Right forelimb (tissue), 1 donor: ENCODE results near the gene CEP72.
"Not testable (repeated sequence)": the region's sequence is repeated elsewhere in the genome, so short reads cannot be mapped to it uniquely, and the experiment has no call there.

Experiments
- DNase-seq: peaks from one replicate; pipeline ENCODE4 v3.0.0-alpha.2; 2018

CEP72 gene

GRCh38 chr5:601771-602465, 10.2 kb upstream of the CEP72 start:
- peak; percentile 24 for DNase-seq

DNA sequence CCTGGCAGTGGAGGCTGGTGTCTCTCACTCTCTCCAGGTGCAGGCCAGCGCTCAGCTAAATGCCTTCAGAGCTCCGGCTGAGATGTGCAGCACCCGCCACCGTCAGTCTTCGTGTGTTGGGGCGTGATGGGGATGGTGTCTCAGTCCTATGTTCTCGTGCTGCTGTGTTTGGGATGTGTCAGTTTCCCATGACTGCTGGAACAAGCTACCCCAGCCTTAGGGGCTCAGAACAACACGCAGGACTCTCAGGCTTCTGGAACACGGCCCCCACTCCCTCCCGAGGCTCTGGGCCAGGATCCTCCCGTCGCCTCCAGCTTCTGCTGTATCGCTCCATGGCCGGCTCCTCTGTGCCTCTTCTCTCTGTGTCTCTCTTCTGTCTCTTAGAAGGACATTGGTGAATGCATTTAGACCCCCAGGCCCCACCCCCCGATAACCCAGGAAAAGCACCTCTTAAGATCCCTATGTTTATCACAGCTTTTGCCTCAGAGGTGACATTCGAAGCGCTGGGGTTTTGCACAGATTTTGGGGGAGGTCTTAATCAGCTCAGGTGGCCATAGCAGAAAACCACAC, 9.6 kb upstream of the CEP72 start:
- DNase-seq = peak; percentile 18

DNA sequence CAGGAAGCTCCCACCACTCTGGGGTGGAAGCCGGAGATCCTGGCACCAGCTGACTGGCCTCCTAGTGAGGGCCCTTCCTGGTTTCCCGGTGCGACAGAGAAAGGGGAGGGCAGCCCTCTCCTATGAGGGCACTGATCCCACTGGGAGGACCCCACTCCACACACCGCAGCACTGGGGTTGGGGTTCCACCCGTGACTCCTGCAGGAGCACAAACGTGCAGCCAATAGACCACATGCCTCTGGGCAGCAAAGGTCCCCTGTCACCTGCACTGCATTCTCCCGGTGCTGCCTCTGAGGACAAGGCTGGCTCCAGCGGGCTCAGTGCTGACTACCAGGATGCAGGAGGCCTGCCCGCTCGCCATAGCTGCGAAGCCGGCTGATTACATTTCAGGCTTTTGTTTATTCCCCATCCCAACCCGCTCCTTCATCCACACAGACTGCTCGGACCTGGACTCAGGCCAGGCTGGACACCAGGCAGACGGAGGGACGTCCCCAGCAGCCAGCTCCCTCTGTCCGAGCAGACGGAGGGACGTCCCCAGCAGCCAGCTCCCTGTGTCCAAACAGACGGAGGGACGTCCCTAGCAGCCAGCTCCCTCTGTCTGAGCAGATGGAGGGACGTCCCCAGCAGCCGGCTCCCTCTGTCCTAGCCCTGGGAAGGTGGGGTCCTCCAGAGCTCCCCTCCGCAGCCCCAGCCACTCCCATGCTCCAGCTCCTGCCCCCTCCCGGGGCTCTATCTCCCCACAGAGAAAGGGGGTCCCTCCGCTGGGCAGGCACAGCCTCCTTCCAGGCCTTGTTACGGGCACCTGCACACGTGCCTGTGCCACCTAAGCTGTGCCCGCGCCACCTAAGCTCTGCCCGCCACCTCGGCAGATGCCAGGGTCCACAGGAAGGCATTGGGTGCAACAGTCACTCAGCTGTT, 8.8 kb upstream of the CEP72 start:
- peak; percentile 32 for DNase-seq

GRCh38 chr5:604391-604831, 7.7 kb upstream of the CEP72 start:
- DNase-seq = peak; percentile 18

- DNase-seq = not testable (repeated sequence)
Observed at GRCh38 chr5:605090-605489, 7.0 kb upstream of the CEP72 start.

DNA sequence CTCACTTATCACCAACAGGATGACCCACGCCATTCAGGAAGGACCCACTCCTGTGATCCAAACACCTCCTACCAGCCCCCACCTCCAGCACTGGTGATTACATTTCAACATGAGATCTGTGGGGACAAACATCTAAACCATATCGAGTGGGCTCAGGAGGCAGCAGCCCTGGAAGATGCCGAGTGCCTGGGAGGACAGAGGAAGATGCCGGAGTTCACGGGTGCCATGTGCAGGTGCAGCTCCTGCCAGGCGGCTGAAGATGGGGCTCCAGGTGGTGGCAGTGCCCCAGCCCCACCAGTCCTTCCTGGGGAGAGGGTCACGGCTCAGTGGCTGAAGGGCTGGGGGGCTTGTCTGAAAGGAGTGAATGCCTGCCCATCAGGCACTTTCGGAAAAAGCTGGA, 6.1 kb upstream of the CEP72 start:
- DNase-seq = peak; percentile 25

- DNase-seq = peak; percentile 37
Observed at GRCh38 chr5:606526-607399, 5.4 kb upstream of the CEP72 start.

DNA sequence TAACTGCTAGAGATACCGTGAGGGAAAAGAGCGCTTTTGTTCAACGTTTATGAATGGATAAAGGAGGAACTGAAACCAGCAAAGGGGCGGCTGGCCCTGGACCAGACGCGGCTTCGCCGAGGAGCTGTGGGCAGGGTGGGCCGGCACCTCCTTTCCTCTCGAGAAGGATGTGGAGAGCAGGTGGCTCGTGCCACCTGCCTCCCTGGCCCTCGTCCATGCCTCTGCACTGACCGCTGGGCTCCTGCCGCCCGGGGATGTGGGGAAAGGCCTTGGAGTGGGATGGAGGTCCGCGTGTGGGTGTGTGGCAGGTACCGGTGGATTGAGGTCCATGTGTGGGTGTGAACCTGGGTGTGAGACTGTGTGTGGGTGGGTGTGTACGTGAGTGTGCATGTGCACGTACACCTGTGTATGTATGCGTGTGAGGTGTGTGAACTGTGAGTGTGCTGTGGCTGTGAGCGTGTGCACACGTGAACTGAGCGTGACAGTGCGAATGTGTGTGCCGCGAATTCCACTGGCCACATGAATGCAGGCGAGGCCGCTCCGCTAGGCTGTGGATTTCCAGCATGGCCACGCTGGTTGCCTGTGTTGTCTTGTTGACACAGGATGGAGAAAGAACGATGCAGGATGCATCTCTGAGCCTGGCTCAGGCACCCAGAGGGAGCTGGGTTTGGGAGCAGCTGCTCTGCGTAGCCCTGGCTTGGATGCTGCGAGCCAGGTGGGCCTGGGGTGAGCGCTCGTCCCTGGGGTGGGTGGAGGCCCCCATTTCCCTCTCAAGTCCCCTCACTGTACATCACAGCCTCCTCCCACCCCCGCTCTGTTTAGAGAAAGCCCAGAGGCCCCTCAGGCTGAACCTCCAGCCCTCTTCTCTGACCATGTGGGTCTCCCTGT, 4.4 kb upstream of the CEP72 start:
- DNase-seq = peak; percentile 6

DNA sequence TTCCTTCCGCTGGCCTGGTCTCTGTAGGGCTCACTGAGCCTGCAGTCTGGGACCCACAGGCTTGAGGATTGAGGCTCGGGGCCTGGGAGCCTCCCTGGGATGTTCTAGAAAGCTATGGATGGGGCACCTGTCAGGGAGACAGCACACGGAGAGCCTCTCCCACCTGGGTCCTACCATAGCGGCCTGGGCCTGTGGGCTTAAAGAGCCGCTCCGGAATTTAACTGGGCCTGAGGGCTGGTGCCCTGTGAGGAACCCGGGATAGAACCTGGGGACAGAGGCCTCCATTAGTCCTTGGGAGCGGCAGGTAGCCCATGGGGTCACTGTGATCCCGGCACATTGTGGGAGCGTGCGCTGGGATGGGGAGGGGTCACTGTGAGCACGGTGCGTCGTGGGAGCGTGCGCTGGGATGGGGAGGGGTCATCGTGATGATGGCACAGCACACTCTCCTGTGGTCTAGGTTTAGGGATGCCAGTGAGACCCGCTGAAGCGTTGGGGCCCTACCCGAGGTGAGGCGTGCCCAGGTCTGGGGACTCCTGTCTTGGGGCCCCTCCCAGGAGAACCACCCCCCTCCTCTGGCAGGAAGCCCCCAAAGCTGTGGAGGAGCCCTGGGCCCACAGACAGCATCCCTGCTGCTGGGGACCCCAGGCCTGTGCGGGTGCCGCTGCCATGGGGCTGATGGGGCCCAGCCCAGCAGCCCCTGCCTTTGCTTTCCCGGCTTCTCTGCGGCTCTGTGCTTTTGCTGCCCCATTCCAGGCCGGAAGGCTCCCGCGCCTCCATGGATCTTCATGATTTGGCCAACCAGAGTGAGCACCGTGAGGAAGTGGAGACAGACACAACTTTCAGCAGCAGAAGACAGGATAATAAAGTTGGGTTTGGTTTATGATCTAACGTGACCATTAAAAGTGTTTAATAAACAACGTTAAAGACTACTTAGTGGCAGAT, 3.4 kb upstream of the CEP72 start:
- DNase-seq = peak; percentile 32

- peak; percentile 24 for DNase-seq
Observed at GRCh38 chr5:609506-609905, 2.6 kb upstream of the CEP72 start.

DNA sequence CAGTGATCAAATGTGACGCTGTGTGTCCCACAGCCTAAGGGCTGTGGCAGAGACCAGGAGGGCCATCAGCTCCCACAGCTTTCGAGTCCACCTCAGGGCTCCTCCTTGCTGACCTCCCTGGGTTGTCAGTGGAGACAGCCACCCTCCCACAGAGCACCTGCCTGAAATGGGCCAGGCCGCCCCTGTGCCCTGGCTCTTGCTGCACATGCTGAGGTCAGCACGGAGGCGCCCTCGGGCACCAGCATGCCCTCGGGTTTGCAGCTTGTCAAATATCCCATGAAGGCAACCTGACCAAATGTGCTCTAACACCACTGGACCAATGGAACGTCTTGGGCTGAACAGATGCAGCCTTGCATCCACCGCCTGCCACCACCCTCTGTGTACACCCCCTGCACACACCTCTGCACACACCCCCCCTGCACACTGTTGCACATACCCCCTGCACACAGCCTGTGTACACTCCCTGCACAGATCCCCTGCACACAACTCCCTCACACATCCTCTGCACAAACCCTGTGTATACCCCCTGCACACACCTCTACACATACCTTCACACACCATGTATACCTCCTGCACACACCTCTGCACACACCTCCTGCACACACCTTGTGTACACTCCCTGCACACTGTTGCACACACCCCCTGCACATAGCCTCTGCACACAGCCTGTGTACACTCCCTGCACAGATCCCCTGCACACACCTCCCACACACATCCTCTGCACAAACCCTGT, 2.0 kb upstream of the CEP72 start:
- DNase-seq = peak; percentile 29

GRCh38 chr5:610744-611730, 1.1 kb upstream of the CEP72 start:
- DNase-seq = peak; percentile 33

DNA sequence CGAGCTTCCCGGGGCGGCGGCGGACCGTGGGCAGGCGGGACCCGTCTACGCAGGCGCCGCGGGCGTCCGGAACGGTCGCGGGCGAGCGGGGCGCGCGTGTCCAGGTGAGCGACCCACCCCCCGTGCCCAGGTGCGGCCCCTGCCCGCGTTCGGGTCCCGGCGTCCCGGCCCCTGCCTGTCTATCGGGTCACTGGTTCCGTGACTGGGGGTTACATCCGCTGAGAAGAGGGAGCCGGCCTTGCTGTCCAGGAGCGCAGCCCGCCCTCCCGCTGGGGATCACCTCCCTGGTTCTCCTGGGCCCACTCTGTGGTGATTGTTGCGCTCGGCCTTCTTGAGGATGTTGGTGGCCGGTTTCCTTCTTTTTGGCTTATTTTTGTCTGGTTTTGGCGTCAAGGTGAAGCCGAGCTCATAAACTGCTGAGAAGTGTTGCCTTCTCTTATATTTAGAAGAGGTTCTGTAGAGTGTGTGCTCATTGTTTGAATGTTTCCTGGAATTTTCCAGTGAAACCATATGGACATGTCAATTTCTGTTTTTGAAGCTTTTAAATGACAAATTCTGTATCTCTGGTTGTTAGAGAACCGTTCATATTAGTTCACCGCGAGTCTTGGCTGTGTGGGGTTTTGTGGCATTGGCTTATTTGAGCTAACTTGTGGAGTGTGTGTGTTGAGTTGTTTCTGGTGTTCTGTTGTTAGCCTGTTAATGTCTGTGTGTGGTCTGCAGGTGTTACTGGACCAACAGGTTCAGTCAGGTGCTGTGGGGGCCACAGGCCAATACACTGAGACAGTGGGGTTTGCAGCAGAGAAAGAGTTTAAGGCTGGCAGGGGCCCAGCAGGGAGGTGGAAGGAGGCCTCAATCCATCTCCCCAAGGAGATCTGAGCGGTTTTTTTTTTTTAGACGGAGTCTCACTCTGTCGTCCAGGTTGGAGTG, 621 bp downstream of the CEP72 start:
- no peak for DNase-seq

- no peak for DNase-seq
Observed at GRCh38 chr5:616484-617039, 4.4 kb downstream of the CEP72 start.

DNA sequence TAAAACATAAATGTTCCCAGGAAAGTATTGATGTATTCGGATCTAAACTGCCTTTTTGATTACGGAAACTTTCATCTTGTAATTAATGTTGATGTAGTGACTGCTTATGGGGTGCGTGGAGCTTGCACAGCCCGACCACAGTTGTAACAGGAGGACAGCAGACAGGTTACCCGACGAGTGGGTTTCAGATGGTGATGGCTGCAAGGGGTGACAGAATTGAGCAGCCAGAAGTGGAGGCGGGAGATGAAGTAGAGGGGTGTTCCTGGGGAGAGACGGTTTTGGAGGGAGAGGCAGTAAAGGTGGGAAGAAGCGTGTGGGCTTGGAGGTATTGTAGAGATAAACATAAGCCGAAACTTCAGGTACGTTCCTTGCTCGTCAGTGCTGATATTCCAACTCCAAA, 5.8 kb downstream of the CEP72 start:
- DNase-seq = no peak

DNA sequence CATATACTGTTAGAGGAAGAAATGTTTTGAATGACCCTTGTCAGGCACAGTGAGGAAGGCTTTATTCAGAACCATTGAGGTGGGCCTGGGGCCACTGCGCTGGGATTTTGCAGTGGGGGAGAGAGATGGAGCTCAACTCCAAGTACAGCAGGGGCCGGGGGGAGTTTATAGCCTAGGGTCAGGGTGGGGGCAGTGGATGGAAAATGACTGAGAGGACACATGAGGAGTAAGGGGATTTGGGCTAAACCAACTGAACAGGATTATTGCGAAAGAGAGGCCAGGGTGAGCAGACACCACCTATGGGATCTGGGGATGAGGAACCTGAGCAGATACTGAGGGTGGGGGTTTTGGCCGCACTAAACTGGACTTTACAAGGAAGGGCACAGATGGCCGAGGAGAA, 6.3 kb downstream of the CEP72 start:
- DNase-seq = no peak

DNA sequence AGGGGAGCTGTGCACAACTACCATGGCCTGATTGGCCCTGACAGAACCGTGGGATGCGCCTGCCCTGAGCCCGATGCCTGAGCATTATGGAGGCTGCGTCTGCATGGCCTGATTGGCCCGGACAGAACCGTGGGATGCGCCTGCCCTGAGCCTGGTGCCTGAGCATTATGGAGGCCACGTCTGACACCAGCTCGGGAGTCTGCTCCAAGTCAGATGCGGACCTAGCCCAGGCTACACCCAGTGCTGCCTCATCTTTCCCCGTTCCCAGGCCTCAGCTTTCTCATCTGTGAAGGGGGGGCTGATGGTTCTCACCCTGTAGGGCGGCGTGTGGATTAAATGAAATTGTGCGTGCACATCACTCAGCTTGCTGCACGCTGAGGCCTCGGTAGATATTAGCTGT, 7.3 kb downstream of the CEP72 start:
- no peak for DNase-seq
